Activated CD4-positive, alpha-beta T cell treated with anti-CD3 and anti-CD28 coated beads for 48 hours (primary cell): ENCODE results near the gene CHRFAM7A.
"Not testable (repeated sequence)": the region's sequence is repeated elsewhere in the genome, so short reads cannot be mapped to it uniquely, and the experiment has no call there.

Experiments
- DNase-seq: peaks from one replicate; pipeline ENCODE4 v3.0.0-alpha.2; 2020

CHRFAM7A gene

GRCh38 chr15:30315704-30316103 lies 77.6 kb downstream of the CHRFAM7A start:
- DNase-seq: not testable (repeated sequence)

- not testable (repeated sequence) for DNase-seq
These were observed 82.8 kb downstream of the CHRFAM7A start for GRCh38 chr15:30310575-30310974.
